ENCODE results near the gene TMEM50A.

TMEM50A gene

DNA sequence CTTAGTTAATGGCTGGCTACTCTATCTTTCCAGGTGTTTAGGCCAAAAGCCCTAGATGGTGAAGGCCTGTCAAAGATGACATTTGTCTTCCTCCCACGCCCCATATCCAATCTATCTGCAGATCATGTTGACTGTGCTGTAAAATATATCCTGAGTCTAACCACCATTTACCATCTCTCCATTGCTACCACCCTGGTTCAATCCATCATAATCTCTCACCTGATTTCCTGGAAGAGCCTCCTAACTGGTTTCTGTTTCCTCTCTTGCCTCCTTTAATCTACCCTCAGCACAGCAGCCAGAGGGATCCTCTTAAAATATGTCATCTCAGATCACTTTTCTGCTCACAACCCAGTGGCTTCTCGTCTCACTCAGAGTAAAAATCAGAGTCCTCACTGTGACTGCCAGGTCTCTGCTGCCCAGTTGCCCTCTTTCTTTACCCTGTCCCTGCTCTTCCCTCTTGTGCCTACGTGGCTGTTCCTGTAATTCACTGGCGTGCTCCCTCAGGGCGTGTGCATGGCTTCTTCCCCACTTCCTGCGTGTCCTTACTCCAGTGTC lies 17.8 kb downstream of the TMEM50A start:
- H2AFZ ChIP-seq (ENCODE audit: low read depth, low read length, severe bottlenecking) = no peak overlapping the region
- H3K36me3 ChIP-seq (ENCODE audit: low read length) = peaks cover 19% of the 10 kb centered on the region; the same call in 1 of the 2 replicates
- no peaks in the 10 kb centered on the region for H3K27me3 ChIP-seq (ENCODE audit: low read length)
- no peaks in the 10 kb centered on the region for H3K9me2 ChIP-seq (replicated peaks; ENCODE audit: insufficient read depth, low read length)
- H3K79me2 ChIP-seq (ENCODE audit: insufficient read depth, low read length) = no peaks in the 10 kb centered on the region
- H4K20me1 ChIP-seq (ENCODE audit: low read depth, low read length) = no peaks in the 10 kb centered on the region
- H3K9ac ChIP-seq (ENCODE audit: low read length) = no peak overlapping the region
- no peak overlapping the region for H3K27ac ChIP-seq (ENCODE audit: low read depth, low read length)
- no peak overlapping the region for H3K4me3 ChIP-seq (ENCODE audit: insufficient read depth, low read length, poor library complexity, severe bottlenecking)
- H3K9me3 ChIP-seq (ENCODE audit: insufficient read depth, low read length) = no peaks in the 10 kb centered on the region
- H3K4me2 ChIP-seq (ENCODE audit: low read depth, low read length, poor library complexity, severe bottlenecking) = no peak overlapping the region
- H3F3A ChIP-seq (ENCODE audit: insufficient read depth) = no peaks in the 10 kb centered on the region
- TF ChIP-seq, protein P1, sequence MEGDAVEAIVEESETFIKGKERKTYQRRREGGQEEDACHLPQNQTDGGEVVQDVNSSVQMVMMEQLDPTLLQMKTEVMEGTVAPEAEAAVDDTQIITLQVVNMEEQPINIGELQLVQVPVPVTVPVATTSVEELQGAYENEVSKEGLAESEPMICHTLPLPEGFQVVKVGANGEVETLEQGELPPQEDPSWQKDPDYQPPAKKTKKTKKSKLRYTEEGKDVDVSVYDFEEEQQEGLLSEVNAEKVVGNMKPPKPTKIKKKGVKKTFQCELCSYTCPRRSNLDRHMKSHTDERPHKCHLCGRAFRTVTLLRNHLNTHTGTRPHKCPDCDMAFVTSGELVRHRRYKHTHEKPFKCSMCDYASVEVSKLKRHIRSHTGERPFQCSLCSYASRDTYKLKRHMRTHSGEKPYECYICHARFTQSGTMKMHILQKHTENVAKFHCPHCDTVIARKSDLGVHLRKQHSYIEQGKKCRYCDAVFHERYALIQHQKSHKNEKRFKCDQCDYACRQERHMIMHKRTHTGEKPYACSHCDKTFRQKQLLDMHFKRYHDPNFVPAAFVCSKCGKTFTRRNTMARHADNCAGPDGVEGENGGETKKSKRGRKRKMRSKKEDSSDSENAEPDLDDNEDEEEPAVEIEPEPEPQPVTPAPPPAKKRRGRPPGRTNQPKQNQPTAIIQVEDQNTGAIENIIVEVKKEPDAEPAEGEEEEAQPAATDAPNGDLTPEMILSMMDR (IDR thresholded peaks at IDR 0.05; ENCODE audit: insufficient read depth, low read length, poor library complexity, severe bottlenecking) = no peak
- no peak for TF ChIP-seq EZH2phosphoT487 (conservative IDR thresholded peaks at IDR 0.05; ENCODE audit: low read length)

DNA sequence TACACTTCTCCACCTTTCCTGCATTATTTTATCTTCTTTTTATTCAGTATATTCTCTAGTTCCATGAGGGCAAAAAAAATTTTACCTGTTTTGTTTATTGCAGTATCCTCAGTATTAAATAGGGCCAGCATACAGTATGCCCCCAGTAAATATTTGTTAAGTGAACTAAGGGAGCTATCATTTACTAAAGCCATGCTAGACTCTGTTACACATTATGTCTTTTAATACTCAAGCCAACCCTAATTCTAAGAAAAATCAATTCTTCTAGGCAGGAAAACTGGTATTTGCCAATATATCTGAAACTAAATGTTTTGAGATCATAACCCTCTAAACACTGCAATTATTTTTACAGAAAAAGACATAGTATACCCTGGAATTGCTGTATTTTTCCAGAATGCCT lies 18.3 kb downstream of the TMEM50A start:
- Histone ChIP-seq H2AFZ (ENCODE audit: low read depth, low read length, severe bottlenecking) (no peak overlapping the region), H3K27me3 (ENCODE audit: low read length) (no peaks in the 10 kb centered on the region), H3K36me3 (ENCODE audit: low read length) (peaks cover 19% of the 10 kb centered on the region; the same call in 1 of the 2 replicates), H3K79me2 (ENCODE audit: insufficient read depth, low read length) (no peaks in the 10 kb centered on the region), H3K27ac (ENCODE audit: low read depth, low read length) (no peak overlapping the region), H3K9ac (ENCODE audit: low read length) (no peak overlapping the region), H4K20me1 (ENCODE audit: low read depth, low read length) (no peaks in the 10 kb centered on the region), H3K4me3 (ENCODE audit: insufficient read depth, low read length, poor library complexity, severe bottlenecking) (no peak overlapping the region), H3K4me2 (ENCODE audit: low read depth, low read length, poor library complexity, severe bottlenecking) (no peak overlapping the region), H3F3A (ENCODE audit: insufficient read depth) (no peaks in the 10 kb centered on the region), H3K9me2 (replicated peaks; ENCODE audit: insufficient read depth, low read length) (no peaks in the 10 kb centered on the region), H3K9me3 (ENCODE audit: insufficient read depth, low read length) (no peaks in the 10 kb centered on the region)
- no peak for TF ChIP-seq EZH2phosphoT487 (conservative IDR thresholded peaks at IDR 0.05; ENCODE audit: low read length)
- TF ChIP-seq, protein P1 (IDR thresholded peaks at IDR 0.05; ENCODE audit: insufficient read depth, low read length, poor library complexity, severe bottlenecking) = no peak

DNA sequence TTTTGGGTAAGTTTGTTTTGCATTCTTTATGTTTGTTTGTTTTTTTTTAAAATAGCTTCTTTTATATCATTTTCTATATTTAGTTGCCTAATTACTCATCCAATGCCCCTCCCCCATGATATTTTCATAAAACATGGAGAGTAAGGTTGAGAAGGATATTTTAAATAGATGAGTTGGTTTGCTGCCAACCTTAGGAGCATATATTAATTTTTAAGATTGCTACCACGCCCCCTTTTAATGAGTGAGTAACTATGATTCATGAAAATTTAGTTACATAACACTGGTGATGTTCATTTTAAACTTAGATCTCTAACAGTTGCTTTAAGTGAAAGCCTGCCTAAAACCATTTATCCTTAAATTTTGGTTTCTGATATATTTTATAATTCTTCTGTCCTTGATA lies 18.7 kb downstream of the TMEM50A start:
- H3K4me2 ChIP-seq (ENCODE audit: low read depth, low read length, poor library complexity, severe bottlenecking) = no peak overlapping the region
- no peak overlapping the region for H2AFZ ChIP-seq (ENCODE audit: low read depth, low read length, severe bottlenecking)
- H3K9ac ChIP-seq (ENCODE audit: low read length) = no peak overlapping the region
- no peaks in the 10 kb centered on the region for H3K27me3 ChIP-seq (ENCODE audit: low read length)
- no peak overlapping the region for H3K27ac ChIP-seq (ENCODE audit: low read depth, low read length)
- H4K20me1 ChIP-seq (ENCODE audit: low read depth, low read length) = no peaks in the 10 kb centered on the region
- peaks cover 19% of the 10 kb centered on the region; the same call in 1 of the 2 replicates for H3K36me3 ChIP-seq (ENCODE audit: low read length)
- H3K9me3 ChIP-seq (ENCODE audit: insufficient read depth, low read length) = no peaks in the 10 kb centered on the region
- H3K79me2 ChIP-seq (ENCODE audit: insufficient read depth, low read length) = no peaks in the 10 kb centered on the region
- no peaks in the 10 kb centered on the region for H3K9me2 ChIP-seq (replicated peaks; ENCODE audit: insufficient read depth, low read length)
- no peak overlapping the region for H3K4me3 ChIP-seq (ENCODE audit: insufficient read depth, low read length, poor library complexity, severe bottlenecking)
- TF ChIP-seq, protein P1 (IDR thresholded peaks at IDR 0.05; ENCODE audit: insufficient read depth, low read length, poor library complexity, severe bottlenecking) = no peak
- TF ChIP-seq EZH2phosphoT487 (conservative IDR thresholded peaks at IDR 0.05; ENCODE audit: low read length) = no peak
- no peaks in the 10 kb centered on the region for H3F3A ChIP-seq (ENCODE audit: insufficient read depth)

Measured in SU-DHL-6 (cell line).